ENCODE results near the gene ENAH. TPM values are rescaled to one million over a fixed set of nuclear protein-coding genes. Genes with fewer than 3 reads are reported as not detected.

Gene ENAH
- total and polyA plus RNA-seq, 2 donors (not counting 1 experiment from before 2014, with no cell fraction given) = 1.3 to 1.6 TPM

GRCh38 chr1:225460021-225460736 lies 192.7 kb downstream of the ENAH start:
- DNase-seq = no peak
- 83% methylated on average over 14 of the region's 18 CpGs for WGBS (ENCODE audit: insufficient coverage)
- H3K9ac ChIP-seq (ENCODE audit: low read length) = no peak overlapping the region
- H3K4me1 ChIP-seq (ENCODE audit: control insufficient read depth in 2 of 2, insufficient read depth in 2 of 2, low read length in 2 of 2) = peaks cover 0 to 3% of the 10 kb centered on the region in 2 donors
- peaks cover 10% of the 10 kb centered on the region for H3K4me1 Mint-ChIP-seq
- CTCF ChIA-PET = interaction anchor here (0.6 to 1.6 kb wide), 4 partner anchors 11 to 30 kb away, joined by 3 to 7 read pairs (median 4); no protein-coding TSS in a partner anchor
- ATAC-seq (ENCODE audit: low read depth) = no peak
- no peaks in the 10 kb centered on the region for H3K36me3 ChIP-seq (replicated peaks in 1 of 2; ENCODE audit: control extremely low read depth in 1 of 2, control insufficient read depth in 1 of 2, extremely low read depth in 1 of 2, insufficient read depth in 2 of 2, low read length in 1 of 2)
- POLR2A ChIA-PET = interaction anchor here (0.6 to 1.5 kb wide), 3 partner anchors 9 to 521 kb away, joined by 3 to 4 read pairs (median 3); no protein-coding TSS in a partner anchor
- H3K79me2 ChIP-seq (ENCODE audit: control insufficient read depth, insufficient read depth, low read length) = no peaks in the 10 kb centered on the region
- H3K27ac Mint-ChIP-seq = no peak overlapping the region
- no peak overlapping the region for H3K4me2 ChIP-seq (replicated peaks; ENCODE audit: low read depth, low read length, poor library complexity, severe bottlenecking)
- TF ChIP-seq EZH2 (IDR thresholded peaks at IDR 0.05; ENCODE audit: borderline replicate concordance, insufficient read depth, low read depth, low read length, poor library complexity, severe bottlenecking) (no peak), CTCF (IDR thresholded peaks at IDR 0.05) (no peak)
- H3K4me3 Mint-ChIP-seq = no peak overlapping the region
- intact Hi-C loops (cut with micrococcal nuclease) = no loop called here
- no peaks in the 10 kb centered on the region for H3K9me3 Mint-ChIP-seq (ENCODE audit: insufficient read depth)
- H3K27ac ChIP-seq (ENCODE audit: low read length in 2 of 2) = no peak overlapping the region
- H3K27me3 Mint-ChIP-seq = no peaks in the 10 kb centered on the region
- no peaks in the 10 kb centered on the region for H3K27me3 ChIP-seq (replicated peaks in 1 of 4; ENCODE audit: control extremely low read depth in 1 of 4, control insufficient read depth in 3 of 4, insufficient read depth in 4 of 4, low read length in 3 of 4)
- no peaks in the 10 kb centered on the region for H4K20me1 ChIP-seq (ENCODE audit: control insufficient read depth, insufficient read depth, low read length, poor library complexity, severe bottlenecking)
- no peak overlapping the region for H3K4me3 ChIP-seq (ENCODE audit: control extremely low read depth in 1 of 5, extremely low read depth in 1 of 5, insufficient read depth in 1 of 5, low read depth in 2 of 5, low read length in 4 of 5)
- no peaks in the 10 kb centered on the region for H3K9me3 ChIP-seq (ENCODE audit: control extremely low read depth in 1 of 3, control insufficient read depth in 2 of 3, insufficient read depth in 1 of 3, low read length in 2 of 3)
- no peak overlapping the region for H2AFZ ChIP-seq (ENCODE audit: insufficient read depth, low read depth, low read length, poor library complexity, severe bottlenecking)

GRCh38 chr1:225458222-225458631 lies 194.7 kb downstream of the ENAH start:
- Histone ChIP-seq H2AFZ (ENCODE audit: insufficient read depth, low read depth, low read length, poor library complexity, severe bottlenecking) (no peak overlapping the region), H4K20me1 (ENCODE audit: control insufficient read depth, insufficient read depth, low read length, poor library complexity, severe bottlenecking) (no peaks in the 10 kb centered on the region), H3K9me3 (ENCODE audit: control extremely low read depth in 1 of 3, control insufficient read depth in 2 of 3, insufficient read depth in 1 of 3, low read length in 2 of 3) (no peaks in the 10 kb centered on the region), H3K36me3 (replicated peaks in 1 of 2; ENCODE audit: control extremely low read depth in 1 of 2, control insufficient read depth in 1 of 2, extremely low read depth in 1 of 2, insufficient read depth in 2 of 2, low read length in 1 of 2) (no peaks in the 10 kb centered on the region), H3K4me3 (ENCODE audit: control extremely low read depth in 1 of 5, extremely low read depth in 1 of 5, insufficient read depth in 1 of 5, low read depth in 2 of 5, low read length in 4 of 5) (no peak overlapping the region), H3K27me3 (replicated peaks in 1 of 4; ENCODE audit: control extremely low read depth in 1 of 4, control insufficient read depth in 3 of 4, insufficient read depth in 4 of 4, low read length in 3 of 4) (no peaks in the 10 kb centered on the region), H3K4me2 (replicated peaks; ENCODE audit: low read depth, low read length, poor library complexity, severe bottlenecking) (no peak overlapping the region), H3K79me2 (ENCODE audit: control insufficient read depth, insufficient read depth, low read length) (no peaks in the 10 kb centered on the region), H3K4me1 (ENCODE audit: control insufficient read depth in 2 of 2, insufficient read depth in 2 of 2, low read length in 2 of 2) (no peaks in the 10 kb centered on the region), H3K9ac (ENCODE audit: low read length) (no peak overlapping the region), H3K27ac (ENCODE audit: low read length in 2 of 2) (no peak overlapping the region)
- Mint-ChIP-seq H3K4me3 (no peak overlapping the region), H3K9me3 (ENCODE audit: insufficient read depth) (no peaks in the 10 kb centered on the region), H3K4me1 (peaks cover 11% of the 10 kb centered on the region), H3K27me3 (no peaks in the 10 kb centered on the region), H3K27ac (no peak overlapping the region)
- TF ChIP-seq CTCF (IDR thresholded peaks at IDR 0.05) = no peak
- TF ChIP-seq EZH2 (IDR thresholded peaks at IDR 0.05; ENCODE audit: borderline replicate concordance, insufficient read depth, low read depth, low read length, poor library complexity, severe bottlenecking) = no peak
- ChIA-PET CTCF (no interaction called here), POLR2A (no interaction called here)
- WGBS (ENCODE audit: insufficient coverage) = 100% methylated on average over 1 of the region's 2 CpGs
- no peak for ATAC-seq (ENCODE audit: low read depth)
- DNase-seq = no peak
- intact Hi-C loops (cut with micrococcal nuclease) = no loop called here

Measured in B cell (primary cell).